HG03095 (cell line): Measurements from ENCODE around the gene MYBPC2.

Experiments used
- ATAC-seq: cut with Tn5 transposase; IDR thresholded peaks from one replicate; pipeline ENCODE4 v1.9.1; 2021; ENCODE audit warnings: moderate library complexity; ENCODE audit not compliant: unreplicated experiment

Gene MYBPC2

DNA sequence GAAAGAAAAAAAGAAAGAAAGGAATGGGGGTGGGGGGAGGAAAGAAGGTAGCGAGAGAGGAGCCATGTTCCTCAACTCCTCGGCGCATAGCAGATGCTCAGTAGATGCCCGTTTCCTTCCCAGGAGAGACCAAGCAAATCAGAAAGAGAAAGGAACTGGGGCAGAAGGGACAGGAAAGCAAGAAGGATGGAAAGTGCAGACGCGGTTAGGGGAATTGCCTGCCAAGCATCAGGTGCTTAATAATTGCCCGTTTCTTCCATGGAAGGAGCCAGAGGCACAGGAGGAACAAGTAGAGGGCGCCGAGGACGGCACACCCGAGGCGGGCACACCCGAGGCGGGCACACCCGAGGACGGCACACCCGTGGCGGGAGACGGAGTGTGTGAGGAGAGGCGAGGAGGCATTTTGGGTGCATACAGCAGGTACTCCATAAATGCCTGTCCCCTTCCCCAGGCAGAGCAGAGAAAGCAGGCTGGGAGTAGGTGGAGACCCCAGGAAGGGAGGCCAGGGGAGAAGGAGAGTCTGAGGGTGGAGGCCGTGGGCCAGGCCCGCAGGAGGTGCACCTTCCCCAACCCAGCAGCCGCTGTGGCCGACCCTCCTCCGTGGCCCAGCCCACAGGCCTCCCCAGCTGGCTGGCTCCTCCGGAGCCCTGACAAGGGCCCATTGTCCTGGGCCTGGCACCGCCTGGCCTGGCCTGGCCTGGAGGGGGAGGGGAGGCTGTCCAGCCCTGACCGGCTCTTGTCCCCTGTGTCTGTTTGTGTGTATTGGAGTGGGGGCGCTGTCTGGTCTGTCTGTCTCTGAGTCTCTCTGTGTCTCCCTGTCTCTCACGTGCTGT, 63.7 kb downstream of the MYBPC2 start:
- no peak for ATAC-seq

DNA sequence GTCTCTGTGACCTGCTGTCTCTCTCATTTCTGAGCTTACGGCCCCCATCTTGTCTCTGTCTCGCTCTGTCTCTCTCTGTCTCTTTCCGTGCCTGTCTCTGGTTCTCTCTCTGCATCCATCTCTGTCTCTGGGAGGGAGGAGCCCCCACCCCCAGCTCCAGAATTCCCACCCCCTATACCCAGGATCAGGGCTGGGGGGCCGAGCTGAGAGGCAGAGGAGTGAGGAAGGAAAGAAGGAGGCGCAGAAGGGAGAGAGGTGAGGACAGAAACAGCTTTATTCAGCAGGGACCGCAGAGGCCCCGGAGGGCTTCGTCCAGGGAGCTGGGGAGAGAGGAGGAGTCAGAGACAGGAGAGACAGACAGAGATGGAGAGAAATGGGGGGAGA, 64.3 kb downstream of the MYBPC2 start:
- no peak for ATAC-seq

DNA sequence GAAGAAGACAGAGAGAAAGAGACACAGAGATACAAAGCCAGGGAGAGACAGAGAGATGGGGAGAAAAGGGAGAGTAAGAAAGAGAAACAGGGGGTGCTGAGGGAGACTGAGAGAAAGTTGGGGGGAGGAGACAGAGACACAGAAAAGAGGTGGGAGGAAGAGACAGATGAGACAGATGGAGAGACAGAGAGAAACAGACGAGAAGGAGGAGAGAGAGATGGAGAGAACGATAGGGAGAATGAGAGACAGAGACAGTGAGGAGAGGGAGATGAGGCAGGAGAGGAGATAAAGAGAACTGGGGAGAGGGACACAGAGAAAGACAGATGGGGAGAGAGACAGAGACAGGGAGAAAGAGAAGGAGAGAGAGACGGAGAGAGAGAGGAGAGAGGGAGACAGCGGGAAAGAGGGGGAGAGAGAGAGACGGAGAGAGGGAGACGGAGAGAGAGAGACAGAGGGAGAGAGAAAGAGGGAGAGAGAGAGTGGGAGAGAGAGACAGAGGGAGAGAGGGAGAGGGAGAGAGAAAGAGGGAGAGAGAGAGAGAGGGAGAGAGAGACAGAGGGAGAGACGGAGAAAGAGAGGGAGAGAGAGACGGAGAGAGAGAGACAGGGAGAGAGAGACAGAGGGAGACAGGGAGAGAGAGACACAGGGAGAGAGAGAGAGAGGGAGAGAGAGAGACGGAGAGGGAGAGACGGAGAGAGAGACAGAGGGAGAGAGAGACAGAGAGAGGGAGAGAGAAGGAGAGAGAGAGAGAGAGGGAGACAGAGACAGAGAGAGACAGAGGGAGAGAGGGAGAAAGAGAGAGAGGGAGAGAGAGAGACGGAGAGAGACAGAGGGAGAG, 65.7 kb downstream of the MYBPC2 start:
- no peak for ATAC-seq

DNA sequence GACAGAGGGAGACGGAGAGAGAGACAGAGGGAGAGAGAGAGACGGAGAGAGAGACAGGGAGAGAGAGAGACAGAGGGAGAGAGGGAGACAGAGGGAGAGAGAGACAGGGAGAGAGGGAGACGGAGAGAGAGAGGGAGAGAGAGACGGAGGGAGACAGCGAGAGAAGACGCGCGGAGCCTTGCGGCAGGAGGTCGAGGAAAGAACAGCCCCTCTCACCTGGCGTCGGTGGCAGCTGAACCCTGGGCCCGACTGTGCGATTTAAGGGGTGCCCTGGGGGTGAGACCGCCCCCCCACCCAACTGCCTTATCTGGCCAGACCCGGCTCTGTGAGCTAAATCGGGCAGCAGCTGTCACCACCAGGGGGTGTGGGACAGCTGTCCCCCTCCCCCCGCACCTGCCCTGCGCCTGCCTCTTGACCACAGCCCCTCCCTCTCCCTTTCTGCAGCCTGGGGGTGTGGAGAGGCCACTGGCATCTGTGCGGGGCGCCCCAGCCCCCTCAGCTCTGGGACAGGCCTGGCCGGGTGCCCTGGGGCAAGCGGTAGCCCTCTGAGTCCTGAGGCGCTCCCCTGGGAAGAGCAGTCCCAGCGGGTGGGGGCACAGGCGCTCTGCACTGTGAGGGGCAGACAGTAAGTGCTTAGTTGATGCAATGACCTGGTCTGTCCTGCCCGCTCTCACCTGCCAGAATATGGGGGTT, 67.5 kb downstream of the MYBPC2 start:
- ATAC-seq = no peak

DNA sequence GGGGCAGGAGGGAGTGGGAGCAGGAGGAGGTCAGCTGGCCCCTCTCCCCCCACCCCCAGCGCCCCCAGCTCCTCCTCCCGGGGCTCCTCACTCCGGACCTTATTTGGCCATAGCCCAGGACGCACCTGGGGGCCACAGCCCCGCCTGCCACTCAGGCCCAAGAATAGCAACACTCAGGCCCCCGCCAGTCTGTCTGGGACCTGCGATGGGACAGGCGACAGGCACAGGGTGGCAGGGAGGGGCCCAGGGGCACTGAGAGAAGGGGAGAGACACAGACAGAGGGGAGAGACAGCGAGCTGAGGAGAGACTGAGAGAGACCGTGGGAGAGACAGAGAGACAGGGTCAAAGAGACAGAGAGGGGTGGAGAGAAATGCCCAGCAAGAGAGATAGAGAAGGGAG, 68.1 kb downstream of the MYBPC2 start:
- no peak for ATAC-seq

DNA sequence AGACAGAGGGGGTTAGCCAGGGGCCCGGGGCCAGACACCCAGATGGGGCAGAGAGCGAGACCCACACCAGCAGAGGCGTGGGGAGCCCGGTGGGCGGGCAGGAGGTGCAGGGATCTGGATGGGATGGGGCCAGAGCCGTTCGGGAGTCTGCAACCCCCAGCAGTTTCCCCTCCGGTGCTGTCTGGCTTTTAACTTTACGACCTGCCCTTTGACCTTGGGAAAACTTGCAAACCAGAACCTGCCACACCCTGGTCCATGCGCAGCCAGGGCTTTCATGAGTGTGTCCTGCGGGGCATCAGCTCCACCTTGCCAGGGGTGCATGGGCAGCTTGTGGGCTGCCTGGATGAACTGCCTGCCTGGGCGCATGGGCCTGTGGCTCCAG, 68.5 kb downstream of the MYBPC2 start:
- ATAC-seq = no peak

DNA sequence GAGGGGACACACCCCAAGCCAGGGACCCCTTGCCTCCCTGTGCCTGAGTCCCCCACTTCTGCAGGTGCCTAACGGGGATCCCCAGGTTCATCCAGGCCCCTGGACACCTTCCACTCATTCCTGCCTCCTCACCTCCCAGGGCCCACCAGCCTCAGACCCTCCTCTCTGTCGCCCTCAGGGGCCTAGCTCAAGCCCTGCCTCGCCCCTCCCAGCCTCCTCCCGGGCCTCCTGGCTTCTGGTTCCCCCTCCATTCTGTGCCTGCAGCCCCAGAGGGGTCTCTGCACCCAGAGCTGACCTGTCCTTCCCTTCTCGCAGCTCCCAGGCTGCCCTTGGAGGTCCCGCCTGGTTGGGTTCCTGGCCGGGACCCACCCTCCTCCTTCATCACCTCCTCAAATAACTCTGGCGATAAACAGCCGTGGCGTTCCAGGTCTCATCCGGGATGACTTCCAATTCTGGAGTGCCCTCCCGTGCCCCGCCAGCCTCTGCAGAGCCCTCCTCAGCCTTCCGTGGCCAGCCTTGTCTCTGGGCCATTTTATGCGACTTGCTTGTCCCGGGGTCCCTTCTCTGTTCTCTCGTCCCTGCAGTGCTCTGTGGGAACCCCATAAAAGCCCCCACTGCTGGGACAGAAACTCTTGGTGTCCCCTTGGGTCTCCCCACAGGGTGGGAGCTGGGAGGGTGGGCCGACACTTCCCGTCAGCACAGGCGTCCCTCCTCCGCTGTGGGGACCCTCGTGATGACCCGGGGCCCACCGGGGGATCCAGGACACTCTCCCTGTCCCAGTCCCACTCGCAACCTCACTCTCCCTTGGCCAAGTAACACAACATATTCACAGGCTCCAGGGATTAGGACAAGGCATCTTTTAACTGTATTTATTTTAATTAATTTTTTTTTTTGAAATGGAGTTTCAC, 69.1 kb downstream of the MYBPC2 start:
- ATAC-seq = no peak

DNA sequence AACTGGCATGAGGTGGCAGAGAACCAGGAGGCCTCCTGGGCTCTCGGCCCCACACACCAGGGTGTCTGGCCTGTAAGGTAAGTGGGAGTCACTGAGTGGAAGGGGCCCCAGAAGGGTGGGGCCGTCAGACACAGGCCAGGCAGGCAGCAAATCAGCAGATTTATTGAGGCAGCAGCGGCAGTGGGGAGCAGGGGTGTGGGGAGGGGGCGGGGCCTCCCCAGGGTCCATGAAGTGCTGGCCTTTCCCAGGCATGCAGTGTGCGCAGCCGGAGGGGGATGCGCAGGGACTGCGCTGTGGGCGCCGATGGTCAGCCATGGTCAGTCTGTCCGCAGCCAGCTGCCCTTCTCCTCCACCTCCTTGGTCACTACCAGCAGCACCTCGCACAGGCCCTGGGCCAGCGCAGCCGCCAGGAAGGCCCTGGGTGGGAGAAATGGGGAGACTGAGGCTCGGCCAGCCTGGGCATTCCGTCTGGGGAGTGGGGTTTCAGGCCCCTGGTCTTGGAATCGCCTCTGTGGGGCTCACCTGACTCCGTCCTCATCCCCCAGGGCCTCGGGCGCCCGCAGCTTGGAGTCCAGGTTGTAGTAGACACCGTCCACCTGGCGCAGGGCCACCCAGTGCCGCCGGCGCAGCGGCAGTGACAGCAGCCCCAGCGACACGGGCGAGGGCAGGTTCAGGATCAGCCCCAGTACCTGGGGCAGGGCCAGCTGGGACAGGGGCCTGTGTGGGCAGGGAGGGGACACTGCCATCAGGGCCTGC, 73.3 kb downstream of the MYBPC2 start:
- no peak for ATAC-seq

DNA sequence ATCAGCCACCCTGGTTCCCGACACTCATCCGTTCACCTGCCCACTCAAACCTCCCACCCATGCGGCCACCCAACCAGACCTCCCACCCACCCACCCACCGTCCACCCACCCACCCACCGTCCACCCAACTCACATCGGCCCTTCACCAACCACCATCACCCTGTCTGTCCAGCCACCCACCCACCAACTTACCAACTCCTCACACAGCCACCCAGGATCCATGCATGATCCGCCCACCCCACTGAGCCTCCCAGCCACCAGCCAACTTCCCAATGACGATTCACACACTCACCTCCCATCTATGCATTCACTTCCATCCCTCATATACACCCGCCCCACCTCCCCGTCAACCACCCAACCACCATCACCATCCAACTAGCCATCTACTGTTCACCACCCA, 74.0 kb downstream of the MYBPC2 start:
- no peak for ATAC-seq

DNA sequence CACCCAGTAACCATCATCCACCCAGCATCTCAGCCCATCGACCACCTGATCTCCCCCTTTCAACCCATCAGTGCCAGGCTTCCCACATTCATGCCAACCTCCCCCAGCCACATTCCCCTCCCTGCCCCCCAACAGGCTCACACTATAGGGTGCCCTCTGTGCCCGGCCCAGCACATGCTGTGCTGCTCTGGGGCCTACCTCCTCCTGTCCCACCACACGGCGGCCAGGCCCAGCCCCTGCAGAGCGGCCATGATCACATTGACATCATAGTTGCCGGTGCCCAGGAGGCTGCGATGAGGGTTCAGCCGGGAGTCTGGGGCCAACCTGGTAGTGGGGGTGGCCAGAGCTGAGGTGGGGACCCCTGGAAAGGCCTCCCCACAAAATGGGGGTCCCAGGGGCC, 74.7 kb downstream of the MYBPC2 start:
- no peak for ATAC-seq

DNA sequence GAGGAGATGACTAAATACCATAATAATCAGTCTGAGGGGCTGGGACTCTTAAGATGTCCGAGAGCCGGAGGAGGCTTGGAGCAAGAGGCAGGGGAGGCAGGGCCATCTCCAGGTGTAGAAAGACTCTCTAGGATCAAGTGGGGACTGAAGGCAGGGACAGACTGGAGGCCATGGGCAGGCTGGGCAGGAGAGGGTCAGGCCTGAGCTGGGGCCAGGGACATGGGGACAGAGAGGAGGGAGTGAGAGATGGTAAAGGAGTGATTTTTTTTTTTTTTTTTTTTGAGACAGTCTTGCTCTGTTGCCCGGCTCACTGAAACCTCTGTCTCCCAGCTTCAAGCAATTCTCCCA, 76.1 kb downstream of the MYBPC2 start:
- ATAC-seq = no peak

DNA sequence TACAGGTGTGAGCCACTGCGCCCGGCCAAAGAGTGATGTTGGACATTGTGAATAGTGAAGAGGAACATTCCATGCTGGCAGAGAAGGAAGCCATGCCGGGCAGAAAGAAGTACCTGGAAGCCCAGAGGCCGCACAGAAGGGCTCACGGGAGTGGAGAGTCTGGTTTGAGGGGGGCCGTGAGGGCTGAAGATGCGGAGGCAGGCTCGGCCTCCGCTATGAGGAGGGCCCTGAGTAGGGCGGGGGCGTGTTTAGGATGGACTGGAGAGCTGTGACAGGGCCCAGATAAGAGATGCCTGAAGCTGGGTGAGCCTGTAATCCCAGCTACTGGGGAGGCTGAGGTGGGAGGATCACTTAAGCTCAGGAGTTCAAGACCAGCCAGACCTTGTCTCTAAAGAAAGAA, 76.7 kb downstream of the MYBPC2 start:
- no peak for ATAC-seq

DNA sequence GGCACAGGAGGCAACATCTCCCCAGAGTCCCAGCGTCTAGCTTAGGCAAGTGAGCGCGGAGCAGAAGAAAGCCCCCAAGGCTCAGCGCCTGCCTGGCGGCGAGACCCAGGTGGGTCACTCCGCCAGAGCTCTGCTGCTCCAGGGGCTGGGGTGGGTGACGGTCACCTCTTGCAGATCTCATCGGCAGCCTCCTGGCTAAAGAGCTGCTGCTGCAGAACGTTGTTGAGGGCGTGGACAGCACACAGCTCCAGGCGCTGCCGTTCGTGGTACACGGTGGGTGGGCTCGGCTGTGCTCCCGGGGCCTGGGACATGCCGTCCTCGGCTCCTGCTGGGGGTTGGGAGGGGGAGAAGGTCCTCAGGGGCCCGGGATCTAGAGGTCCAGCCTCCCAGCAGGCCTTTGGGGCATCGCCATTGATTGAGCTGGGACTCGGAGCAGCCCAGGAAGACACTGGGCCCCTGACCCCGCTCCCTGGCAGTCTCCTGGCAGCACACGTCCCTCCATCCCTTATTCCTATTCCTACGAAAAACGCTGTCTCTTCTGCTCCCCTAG, 77.5 kb downstream of the MYBPC2 start:
- no peak for ATAC-seq

DNA sequence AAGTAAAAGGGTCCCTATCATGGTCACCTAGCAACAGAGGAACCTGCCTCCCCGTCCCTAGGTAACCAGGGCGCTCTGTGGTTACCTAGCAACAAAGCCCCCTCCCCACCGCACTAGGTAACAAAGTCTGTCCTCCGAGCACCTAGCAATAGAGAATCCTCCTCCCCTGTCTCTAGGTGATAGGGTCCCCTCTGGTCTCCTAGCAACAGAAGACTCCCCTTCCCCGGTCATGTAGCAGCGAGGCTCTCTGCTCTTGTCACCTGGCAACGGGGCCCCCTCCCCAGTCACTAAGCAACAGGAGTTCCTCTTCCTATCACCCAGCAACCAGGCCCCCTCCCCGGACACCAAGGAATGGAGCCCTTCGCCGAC, 78.0 kb downstream of the MYBPC2 start:
- no peak for ATAC-seq

DNA sequence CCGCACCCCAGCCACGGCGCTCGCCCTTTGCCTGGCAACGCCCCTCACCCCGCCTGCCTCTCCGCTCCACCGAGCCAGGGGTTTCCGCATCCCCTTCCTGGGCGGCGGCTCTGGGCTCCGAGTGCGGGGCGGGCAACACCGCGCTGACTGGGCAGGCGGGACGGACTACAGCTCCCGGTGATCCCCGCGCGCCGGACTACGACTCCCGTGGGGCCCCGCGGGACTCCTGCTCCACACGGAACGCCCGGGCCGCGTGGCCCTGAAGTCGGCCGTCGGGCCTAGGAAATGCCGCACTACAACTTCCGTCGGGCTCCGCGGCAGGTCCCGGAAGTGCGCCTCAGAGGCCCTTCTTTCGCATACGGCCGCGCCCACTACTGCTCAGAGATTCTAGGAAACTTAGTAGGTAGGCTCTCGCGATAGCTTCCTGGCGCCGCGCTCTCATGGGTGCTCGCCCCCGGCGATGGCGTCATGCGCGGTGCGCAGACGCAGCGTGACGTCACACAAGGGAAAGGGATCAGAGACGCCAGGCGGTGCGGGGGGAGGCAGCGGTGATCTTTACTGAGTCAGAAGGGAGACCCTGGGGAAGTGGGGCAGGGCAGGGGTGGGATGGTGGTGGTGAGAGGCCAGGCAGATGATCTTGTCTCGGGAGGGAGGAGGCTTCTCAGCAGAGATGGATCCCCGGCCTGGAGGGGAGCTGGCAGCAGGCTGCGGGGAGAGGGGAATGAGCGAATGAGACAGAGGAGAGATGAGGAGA, 78.6 kb downstream of the MYBPC2 start, which contains the start of gene JOSD2:
TSS of gene JOSD2 (minus strand) at position 123 of the 754 bp plus-strand sequence. CDS start 760 bp downstream, outside the sequence.
- ATAC-seq = peak; percentile 74

DNA sequence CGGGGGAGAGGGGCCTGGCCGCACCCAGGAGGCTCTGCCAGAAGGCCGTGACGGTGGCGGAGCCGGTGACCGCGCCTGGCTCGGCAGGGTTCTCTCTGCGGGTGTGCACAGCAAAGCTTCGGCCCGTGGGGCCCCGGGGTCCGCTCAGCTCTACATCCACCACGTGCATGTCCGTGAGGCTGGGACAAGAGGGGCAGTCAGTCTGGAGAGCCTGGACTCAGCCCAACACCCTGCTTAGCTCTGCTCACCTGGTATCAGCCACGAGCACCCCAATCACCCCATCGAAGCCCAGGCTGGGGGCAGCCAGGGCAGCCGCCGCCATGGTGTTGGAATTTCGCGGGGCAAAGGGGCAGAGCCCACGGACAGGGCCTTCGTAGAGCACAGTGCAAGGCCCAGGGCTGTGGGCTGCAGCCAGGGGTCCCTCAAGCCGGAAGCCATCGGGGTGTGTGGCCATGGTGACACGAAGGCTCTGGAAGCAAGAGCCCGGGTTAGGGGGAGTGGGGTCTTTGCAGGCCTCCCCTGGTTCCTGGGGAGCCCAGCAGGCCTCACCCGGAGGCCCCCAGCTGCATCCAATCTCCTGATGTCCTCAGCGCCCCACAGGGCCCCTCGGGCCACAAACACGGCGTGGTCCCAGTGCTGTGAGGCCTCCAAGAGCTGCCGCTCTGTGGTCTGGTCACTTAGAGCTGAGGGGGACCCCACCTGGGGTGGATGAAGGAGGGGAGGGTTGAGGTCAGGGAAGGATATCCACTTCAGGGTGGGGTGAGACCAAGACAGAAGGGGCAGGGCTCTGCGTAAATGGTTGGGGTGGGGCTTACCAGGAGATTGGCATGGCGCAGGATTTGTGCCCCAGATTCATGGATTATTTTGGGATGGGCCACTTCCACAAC, 79.7 kb downstream of the MYBPC2 start:
- ATAC-seq = no peak

DNA sequence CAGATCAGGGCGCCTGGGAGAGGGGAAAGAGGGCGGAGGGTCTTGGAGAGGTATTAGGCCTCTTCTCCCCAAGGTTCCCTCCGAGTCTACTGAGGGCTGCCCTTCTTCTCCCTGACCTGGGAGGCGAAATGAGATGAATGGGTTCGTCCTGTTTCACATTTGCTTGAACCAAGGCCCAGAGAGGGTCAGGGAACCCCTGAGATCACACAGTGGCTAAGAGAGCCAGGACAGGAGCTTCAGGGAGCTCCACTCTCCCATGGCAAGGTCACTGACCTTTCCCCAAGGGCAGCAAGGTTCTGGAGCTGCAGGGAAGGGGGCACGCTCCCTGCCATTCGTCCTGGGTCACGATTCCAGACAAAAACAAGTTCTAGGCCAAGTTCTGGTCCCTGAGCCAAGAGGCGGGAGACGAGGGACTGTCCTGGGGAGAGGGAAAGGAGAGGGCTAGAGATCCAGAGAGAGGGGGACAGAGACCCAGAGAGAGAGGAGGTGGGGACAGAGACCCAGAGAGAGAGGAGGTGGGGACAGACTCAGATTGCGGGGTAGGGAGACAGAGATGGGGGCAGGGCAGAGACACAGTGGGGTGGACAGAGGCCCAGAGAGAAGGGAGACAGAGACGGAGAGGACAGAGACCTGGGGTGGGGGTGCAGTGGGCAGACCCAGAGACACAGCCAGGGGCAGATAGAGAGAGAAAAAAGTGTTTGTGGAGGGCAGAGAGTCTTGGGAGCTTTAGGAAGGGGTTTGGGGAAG, 80.5 kb downstream of the MYBPC2 start:
- no peak for ATAC-seq
